ENCODE measurements around the gene GHR.

- TF ChIP-seq, protein P1, sequence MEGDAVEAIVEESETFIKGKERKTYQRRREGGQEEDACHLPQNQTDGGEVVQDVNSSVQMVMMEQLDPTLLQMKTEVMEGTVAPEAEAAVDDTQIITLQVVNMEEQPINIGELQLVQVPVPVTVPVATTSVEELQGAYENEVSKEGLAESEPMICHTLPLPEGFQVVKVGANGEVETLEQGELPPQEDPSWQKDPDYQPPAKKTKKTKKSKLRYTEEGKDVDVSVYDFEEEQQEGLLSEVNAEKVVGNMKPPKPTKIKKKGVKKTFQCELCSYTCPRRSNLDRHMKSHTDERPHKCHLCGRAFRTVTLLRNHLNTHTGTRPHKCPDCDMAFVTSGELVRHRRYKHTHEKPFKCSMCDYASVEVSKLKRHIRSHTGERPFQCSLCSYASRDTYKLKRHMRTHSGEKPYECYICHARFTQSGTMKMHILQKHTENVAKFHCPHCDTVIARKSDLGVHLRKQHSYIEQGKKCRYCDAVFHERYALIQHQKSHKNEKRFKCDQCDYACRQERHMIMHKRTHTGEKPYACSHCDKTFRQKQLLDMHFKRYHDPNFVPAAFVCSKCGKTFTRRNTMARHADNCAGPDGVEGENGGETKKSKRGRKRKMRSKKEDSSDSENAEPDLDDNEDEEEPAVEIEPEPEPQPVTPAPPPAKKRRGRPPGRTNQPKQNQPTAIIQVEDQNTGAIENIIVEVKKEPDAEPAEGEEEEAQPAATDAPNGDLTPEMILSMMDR (IDR thresholded peaks at IDR 0.05): no peak
- no peak for TF ChIP-seq POLR2A (IDR thresholded peaks at IDR 0.05)
Measured at GRCh38 chr5:42629284-42629683, 206.0 kb downstream of the GHR start.
